SIG-M5 (cell line): Measurements from ENCODE around the gene SNED1.

Experiments used
- DNase-seq: peaks from one replicate; lab custom pipeline; 2025; lab: John Stamatoyannopoulos, UW

Gene SNED1

GRCh38 chr2:241048149-241048948 lies 49.9 kb downstream of the SNED1 start:
- DNase-seq: no peak

- no peak for DNase-seq
Measured at GRCh38 chr2:241048949-241049343, 50.5 kb downstream of the SNED1 start.

- DNase-seq: no peak
Measured at GRCh38 chr2:241049739-241050623, 51.6 kb downstream of the SNED1 start.

GRCh38 chr2:241050624-241051577 lies 52.5 kb downstream of the SNED1 start:
- no peak for DNase-seq

GRCh38 chr2:241051578-241052487 lies 53.4 kb downstream of the SNED1 start:
- no peak for DNase-seq

- DNase-seq: no peak
Measured at GRCh38 chr2:241052677-241053360, 54.4 kb downstream of the SNED1 start.

- DNase-seq: no peak
Measured at GRCh38 chr2:241053576-241054251, 55.3 kb downstream of the SNED1 start.

GRCh38 chr2:241061275-241061674 lies 62.9 kb downstream of the SNED1 start:
- no peak for DNase-seq

GRCh38 chr2:241062389-241063092 lies 64.1 kb downstream of the SNED1 start:
- no peak for DNase-seq

- DNase-seq: no peak
Measured at GRCh38 chr2:241063093-241063551, 64.7 kb downstream of the SNED1 start.

GRCh38 chr2:241063587-241063986 lies 65.2 kb downstream of the SNED1 start:
- no peak for DNase-seq

- no peak for DNase-seq
Measured at GRCh38 chr2:241064008-241064801, 65.8 kb downstream of the SNED1 start.

- DNase-seq: no peak
Measured at GRCh38 chr2:241064802-241065354, 66.5 kb downstream of the SNED1 start.

- DNase-seq: no peak
Measured at GRCh38 chr2:241065355-241065803, 67.0 kb downstream of the SNED1 start.

GRCh38 chr2:241066171-241066892 lies 67.9 kb downstream of the SNED1 start:
- DNase-seq: no peak

GRCh38 chr2:241066893-241067341 lies 68.5 kb downstream of the SNED1 start:
- DNase-seq: no peak
